HG03175 (cell line): Measurements from ENCODE around the gene OPCML.

Experiments used
- ATAC-seq: cut with Tn5 transposase; IDR thresholded peaks from one replicate; pipeline ENCODE4 v1.9.1; 2021; ENCODE audit warnings: mild to moderate bottlenecking, moderate library complexity; ENCODE audit not compliant: unreplicated experiment

OPCML gene

DNA sequence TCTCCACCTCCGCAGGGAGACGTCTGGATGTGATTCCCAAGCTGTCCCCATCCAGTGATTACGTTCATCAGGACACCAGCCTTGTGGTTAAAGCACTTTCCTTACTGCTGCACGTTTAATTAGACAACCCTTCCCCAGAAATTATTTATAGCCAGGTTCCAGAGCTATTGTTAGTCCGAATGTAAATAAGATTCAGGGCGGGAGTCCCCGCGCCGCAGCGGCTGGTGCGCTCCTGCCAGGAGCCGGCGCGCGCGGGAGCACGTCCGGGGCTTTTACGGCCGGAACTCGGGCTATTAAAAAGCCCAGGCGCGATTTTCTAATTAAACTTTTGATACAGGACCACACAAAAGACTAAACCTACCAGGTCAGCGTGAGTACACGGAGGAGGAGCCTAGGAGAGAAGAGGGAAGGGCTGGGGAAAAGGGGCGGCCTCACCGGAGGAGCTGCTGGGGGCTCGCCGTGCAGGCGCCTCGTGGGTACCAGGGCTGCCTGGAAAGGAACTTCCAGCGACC lies 538.3 kb downstream of the OPCML start:
- no peak for ATAC-seq

DNA sequence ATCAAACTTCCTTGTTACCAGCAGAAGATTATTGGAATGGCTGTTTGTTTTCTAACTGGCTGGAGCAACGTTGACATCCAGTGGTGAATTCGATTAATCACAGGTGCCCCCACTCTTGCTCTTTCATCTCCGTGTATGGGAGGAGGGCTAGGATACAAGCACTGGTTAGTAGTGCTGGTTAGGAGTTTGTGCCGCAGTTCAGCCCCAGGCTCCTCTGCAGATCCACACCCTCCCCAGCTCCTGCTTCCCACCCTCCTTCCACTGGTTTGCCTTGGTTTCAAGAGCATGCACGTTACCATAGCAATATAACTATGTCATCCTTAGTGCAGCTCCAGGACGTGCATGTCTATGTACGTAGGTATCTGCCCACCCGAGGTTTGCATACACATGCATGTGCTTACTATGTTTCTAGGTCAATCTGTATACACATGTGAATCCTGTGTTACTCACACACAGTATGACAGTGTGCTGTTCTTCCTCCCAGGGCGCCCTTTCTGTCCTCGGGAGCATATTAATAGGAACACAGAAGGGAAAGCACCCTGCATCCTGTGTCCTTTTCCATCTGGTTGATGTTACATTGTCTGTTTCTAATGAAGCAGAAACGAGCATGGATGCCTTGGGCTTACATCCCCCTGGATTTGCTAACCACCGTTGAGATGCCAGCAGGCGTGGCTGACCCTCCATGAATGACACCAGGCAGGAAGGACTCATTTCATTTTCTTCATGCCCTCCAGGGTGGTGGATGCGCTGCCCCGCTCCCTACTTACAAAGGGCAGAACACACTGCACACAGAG lies 539.3 kb downstream of the OPCML start:
- no peak for ATAC-seq

DNA sequence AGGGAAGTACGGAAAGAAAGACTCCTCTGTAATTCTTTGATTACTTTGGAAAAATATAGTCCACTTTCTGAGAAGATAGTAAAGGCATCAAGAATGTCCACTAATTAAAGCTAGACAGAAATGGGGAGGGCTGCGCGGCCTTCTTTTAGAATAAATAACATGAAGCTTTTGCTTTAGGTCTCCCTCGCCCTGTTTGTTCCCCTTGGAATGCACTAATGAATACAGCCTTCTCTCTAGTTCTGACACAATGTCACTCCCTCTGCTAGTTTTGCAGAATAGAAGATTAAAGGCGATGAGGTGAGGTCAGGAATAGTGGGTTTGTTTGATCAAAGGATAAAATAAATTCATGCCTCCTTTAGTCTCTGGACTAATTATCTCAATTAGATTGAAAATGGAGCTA lies 543.9 kb downstream of the OPCML start:
- ATAC-seq, result no peak

DNA sequence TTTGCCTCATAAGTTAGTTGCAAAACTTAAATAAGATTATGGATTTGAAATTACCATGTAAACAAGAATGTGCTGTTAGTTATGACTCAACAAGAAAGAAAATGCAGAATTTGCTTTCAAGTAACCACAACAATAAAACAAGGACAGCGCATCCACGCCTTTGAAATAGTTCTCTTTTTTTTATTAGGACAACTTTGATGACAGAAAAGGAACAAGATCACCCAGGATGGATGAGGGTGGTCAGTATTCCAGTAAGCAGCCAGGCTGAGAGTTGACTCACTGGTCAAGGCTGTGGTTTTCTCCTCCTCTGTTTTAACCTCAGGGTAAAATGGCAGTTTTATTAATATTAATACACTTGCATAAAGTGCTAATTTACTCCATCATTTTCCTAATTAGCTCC lies 544.4 kb downstream of the OPCML start:
- no peak for ATAC-seq

DNA sequence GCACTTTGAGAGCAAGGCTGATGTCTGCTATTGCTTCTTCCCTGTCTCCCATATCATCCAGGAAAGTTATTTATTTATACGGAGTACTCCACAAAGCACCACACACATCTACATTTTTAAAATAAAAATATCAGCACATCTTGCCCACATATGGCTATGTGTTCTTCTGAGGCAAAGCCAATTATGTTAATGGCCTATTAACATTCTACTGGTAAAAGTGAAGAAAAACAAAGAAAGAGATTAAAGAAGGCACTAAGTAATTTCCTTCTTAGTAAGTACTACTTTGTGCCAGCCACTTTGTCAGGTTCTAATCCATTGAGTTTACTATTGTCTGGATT lies 548.7 kb downstream of the OPCML start:
- ATAC-seq, result no peak

DNA sequence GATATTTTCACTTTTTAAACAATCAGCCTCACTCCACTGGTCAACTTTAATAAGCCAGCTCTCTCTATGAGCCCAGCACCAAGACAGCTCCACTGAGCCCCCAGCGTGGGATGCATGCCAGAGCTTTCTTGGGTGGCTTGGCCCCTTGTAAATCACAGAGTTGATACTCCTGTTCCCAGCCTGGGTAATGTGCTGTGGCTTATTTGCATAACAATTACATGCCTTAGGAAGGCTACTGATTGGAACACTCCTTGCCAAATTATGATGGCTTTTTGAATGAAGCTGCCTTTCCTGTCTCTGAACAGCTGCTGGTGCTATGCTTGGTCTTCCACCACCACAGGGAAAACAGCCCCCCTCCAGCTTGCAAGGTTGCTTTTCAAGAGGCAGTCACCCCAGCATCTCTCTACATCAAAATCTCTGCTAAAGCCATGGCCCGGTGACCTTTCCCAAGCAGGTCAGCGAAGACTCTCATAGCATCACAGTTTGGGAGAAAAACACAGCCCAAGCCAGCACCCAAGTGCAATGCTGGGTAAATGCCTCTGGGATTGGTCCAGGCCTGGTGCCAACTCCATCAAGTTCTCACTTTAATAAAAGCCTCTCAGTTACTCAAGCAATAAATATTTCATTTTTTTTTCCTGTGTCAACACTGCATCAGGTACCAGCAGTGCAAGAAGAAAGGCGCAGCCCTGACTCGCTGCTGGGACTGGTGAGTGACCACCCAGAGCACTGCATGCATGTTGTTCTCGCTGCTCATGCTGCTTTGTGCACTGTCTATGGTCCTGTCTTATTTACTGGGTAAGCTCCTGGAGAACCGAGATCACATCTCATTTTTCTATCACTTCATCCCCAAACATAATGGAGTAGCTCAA lies 549.3 kb downstream of the OPCML start:
- ATAC-seq, result no peak

DNA sequence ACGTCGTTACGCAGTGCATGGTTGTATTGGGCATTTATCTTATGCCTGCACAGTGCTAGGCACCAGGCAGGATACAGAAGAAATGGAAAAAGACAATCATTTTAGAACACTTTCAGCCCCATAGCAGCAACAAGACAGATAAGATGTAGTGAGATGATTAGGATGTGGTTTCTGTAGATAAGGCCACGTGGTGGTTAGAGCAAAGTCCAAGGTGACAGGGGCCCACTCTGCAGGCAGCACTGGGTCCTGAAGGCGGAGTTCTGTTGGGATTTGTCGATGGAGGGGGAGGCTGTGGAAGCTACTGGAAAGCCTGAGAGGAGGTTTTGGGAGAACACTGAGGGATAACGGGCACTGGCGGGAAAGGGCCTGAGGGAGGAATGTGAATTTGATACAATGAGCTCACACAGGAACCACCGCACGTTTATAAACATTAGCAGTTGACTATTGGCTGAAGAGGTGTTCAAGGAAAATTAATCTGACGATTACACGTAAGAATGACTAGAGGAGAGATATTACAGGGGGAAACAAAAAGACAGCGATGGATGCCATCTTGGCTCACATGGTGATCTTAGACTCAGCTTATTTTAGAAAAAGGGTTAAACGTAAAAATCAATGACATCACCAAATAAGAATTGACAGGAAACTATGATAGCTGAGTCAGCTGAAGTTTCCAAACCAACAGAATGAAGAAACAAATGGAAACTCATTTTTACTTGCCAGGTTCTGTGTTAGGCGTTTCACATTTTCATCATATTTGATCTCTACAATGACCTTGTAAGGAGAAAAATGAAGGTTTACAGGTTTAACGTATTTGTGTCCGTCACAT lies 551.0 kb downstream of the OPCML start:
- ATAC-seq, result no peak

DNA sequence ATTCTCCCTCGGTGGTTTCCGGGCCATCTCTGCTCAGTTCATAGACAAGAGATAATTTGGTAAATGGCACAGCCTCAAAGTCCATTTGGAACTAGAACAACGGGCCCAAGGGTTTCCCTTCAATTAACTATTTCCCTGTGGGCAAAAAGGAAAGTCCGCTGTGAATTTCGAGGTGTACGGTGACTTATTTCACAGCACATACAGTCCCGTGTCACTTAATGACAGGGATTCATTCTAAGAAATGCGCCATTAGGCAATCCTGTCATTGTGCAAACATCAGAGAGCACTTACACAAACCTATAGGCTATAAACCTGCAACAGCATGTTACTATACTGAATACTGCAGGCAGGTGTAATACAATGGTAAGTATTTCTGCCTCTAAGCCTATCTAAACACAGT lies 551.6 kb downstream of the OPCML start:
- ATAC-seq, result no peak

DNA sequence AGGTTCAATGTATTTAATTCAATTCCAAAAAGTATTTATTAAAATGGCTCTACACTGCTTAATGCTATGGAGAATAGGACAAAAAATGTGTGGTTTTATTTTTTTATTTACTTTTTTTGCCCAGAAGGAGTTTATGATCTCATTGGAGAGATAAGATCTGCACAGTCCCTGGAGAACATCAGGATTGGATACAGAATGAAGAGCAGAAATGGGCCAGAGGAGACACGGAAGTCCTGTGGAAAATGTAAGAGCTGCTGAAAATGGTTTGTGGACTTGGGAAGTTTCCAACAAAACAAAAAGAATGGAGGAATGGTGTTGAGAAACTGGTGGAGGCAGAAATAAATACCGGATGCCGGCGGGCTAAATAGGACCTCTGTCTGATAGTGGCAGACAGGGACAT lies 554.6 kb downstream of the OPCML start:
- no peak for ATAC-seq

DNA sequence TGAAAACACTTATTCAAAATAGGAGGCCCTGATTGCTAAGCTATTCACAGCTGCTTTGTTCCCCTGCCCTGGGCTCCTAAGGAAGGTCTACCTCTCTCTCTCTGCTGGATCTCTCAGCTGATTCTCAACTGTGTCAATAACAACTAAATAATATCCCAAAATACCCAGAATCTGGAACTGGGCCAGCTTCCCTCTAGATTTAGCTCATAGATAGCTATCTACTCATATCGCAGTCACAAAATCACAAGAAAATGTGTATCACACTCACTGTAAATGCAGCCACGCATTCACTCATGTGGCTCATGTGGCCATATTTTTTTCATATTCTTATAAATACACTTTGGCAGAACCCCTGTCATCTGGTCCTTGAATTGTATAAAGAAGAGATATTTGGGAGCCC lies 555.1 kb downstream of the OPCML start:
- ATAC-seq, result no peak

DNA sequence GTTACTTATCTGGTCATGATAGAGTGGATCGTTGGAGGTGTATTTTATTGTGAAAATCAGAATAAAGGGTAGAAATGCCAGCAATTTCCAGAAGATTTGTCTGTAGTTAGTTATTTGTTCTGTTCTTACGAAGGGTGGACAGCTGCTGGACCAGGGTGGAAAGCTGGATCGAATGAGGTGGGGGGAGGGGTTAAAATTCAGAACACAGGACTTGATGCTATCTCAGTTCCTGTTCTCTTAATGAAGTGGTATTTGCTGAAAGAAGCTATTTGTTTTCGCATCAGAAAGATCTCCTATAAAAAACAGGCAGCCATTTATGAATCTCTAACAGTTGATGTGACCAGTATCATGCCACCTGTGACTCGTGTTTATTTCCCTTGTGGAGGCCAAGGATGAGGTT lies 556.2 kb downstream of the OPCML start:
- ATAC-seq, result no peak

DNA sequence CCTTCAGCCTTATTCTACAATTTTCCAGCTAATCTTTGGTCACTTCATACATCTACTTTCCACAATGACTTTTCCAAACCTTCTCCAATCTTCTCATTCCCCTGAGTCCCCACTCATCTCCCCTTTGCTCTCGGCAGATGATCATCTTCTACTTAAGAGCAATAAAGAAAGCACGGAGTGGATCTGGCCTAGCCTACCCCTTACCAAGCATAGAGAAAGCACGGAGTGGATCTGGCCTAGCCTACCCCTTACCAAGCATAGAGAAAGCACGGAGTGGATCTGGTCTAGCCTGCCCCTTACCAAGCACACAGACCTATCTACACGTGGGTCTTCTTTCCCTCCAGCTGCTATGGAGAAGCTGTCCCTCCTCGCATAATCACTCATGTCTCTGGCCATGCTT lies 558.6 kb downstream of the OPCML start:
- no peak for ATAC-seq

DNA sequence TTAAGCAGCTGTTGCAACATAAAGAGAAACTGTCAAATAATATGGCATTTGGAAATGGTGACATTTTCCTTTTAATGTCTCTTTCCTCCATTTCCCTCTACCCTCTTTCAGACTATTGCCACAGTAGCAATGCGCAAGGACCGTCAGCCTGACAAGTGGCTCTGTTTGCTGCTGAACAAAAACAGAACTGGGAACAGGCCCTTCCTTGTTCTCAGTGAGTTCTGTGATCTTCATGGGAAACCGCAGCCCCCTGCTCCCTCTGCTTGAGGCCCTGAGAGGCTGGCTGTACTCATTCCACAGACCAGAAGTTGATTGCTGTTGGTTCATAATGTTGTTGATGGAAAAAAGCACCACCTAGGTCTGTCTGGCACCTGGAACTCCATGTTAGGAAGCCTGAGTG lies 559.7 kb downstream of the OPCML start:
- no peak for ATAC-seq

DNA sequence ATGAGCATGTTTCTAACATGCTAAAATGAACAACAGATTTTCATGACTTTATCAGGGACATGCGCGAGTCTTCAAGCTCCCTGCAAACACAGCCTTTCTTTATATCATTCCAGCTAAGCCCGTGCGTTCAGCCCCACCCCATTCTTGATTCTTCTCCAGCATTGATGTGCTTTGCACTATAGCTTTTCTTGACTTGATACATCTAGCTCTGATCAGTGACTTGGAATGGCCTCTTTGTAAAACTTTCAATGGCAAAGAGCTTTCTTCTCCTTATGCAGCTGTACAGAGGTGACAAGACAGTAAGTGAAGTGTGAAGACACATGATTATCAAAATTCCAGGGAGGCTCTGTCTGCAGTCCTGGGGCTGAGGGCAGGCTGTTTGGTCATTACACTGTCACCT lies 561.0 kb downstream of the OPCML start:
- ATAC-seq, result no peak

DNA sequence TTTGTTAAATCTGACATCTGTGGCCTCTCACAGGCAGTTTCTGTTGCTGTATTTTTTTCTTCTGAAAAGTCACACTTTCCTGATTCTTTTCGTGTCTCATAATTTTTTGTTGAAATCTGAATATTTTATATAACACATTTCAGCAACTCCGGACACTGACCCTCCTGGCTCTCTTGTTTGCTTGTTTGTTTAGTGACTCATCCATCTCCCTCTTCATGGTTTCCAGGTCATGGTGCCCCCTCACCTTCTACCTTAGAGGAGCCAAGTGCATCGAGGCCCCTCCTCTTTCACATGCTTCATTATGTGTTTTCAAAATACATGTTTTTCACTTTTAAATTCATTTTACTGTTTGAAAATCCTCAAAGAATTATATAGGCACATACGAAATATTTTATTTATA lies 562.4 kb downstream of the OPCML start:
- no peak for ATAC-seq

DNA sequence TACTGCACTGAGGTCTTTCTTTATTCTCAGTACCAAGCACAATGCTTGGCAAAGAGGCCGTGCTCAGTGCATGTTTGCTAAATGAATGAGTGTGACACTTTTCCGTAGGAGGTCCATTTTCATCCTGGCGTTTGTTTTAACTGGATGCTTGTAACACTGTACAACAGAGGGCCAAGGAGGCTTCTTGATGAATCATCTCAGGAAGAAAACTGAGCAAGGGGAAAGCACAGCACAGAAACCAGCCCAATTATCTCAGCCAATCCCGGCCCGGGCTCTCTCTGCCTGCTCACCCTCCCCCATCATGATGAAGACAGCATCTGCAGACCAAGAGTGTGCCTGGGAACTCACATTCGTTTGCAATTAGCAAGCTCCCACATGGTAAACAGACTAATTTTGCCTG lies 570.3 kb downstream of the OPCML start:
- no peak for ATAC-seq

DNA sequence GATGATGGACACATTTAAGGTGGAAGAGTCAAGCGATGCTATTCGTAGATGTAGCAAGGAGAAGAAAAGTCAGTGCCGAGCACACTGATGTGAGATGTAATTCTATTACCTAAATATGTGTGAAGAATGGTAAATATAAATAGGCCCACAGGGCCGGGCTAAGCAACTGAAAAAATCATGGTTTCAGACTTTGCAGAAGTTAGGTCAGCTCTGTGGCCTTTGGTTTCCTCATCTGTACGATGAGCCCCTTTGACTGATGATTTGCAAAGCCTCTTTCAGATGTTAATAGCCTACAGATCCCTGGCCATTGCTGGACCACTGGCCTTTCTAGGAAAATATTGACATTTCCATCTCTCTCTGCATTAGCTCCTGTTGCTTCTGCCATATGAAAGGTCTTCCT lies 570.8 kb downstream of the OPCML start:
- no peak for ATAC-seq

DNA sequence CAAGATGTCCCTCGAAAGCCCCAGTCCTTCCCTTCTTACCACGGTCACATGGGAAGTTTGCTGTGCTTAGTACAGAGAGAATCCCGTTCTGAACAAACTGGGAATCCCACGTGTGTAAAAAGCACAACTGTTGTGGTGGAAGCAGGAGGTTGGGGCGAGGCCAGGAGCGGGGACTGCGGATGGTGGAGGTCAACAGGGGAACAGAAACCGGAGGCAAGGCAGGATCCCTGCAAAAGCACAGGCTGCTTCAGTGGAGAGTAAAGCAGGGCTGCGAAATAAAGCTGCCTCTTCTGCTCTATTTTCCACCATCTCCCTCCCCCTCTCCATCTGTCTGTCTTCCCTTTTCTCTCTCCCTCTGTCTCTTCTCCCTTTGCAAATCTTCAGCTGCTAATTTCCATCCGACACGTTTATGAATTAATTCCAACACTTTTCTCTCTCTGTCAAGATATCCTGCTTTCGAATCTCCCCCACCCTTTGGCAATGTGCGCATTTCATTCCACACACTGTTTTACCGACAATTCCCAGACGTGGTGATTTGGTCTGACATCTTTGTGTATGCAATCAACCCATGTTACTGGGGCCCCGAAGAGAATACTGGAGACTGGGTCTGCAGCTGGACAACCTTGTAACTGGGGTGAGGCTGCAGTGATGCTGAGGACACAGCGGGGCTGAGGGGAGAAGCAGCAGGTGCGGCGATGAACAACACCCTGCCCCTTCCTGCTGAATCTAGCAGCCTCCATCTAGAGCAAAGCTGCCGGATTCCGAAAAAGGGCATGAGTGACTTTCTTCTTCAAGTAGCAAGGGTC lies 571.8 kb downstream of the OPCML start:
- no peak for ATAC-seq

DNA sequence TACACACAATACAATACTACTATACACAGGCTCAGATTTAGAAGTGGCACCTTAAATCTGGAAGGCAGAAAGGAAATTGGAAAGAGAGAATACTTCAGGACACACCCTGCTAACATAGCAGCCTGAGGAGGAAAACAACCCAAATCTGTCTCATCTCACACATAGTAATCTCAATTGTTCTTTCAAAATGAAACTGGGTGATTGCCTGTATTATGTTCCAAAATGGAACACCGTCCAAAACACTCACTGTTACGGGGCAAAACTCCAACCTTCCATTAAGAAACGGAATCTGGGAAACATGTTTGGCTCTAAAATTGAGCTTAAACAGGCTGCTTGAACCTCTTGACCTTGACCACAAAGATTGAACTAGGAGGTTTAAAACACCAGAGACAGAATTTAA lies 572.6 kb downstream of the OPCML start:
- ATAC-seq, result no peak

DNA sequence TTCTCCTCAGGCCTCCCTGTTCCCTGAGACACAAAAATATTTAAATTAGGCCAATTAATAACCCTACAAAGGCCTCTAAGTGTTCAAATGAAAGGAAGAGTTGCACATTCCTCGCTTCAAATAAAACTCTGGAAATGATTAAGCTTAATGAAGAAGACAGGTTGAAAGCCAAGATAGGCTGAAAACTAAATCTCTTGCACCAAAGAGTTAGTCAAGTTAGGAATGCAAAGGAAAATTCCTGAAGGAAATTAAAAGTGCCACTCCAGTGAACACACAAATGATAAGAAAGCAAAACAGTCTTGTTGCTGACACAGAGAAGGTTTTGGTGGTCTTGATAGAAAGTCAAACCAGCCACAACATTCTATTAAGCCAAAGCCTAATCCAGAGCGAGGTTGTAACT lies 574.4 kb downstream of the OPCML start:
- no peak for ATAC-seq

DNA sequence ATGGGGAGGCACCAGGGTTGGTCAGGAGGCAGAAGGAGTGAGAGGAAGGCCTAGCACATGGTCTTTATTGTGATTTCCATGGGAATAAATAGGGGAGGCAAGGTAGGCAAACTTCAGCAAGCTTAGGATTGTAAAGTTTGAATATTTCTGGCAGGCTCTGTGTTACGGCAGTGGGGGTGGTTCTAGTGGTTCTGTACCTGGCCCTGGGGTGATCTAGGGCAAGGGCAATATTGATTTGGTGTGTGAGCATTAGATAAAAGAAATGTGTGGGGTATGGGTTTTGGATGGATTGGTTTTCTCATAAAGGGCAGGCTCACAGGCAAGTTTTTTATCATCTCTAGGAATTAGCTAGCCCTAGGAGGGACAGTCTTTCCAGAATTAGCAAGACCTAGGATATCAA lies 584.0 kb downstream of the OPCML start:
- no peak for ATAC-seq
